ENCODE results near the gene NPC2.
"Not testable (repeated sequence)": the region's sequence is repeated elsewhere in the genome, so short reads cannot be mapped to it uniquely, and the experiment has no call there.

The NPC2 gene

DNA sequence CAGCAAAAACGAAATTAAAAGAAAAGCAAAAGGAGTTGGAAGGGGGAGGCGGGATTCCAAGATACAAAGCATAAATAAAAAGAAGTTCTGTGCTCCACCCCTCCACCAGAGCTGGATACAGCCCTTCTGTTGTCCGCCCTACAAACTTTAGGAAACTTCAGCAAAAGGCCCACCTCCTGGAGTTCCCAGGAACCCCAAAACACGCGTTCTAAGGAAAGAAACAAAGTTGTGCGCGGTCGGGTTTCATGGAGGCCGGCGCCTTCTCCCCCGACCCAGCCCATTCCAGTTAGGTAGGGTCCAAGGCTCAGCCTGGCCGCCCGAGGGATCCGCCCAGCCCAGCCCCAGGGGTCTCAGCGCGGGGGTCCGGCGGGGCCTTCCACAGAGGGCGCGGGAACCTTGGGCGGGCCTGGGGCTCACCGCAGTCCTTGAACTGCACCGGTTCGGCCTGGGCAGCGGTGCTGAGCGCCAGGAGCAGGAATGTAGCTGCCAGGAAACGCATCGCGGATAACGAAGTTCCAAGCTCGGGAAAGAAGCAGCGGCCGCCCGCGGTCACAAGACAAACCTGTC is at the start of gene NPC2:
NPC2 (minus strand) TSS at position 530 of the 567 bp plus-strand sequence; CDS start at position 499, 31 bp downstream.
- no peak for DNase-seq (ENCODE audit: low read depth, low spot score)
- no peaks in the 10 kb centered on the region for H3K27me3 ChIP-seq (ENCODE audit: control insufficient read depth, insufficient read depth, low read length)
- H3K9me3 ChIP-seq (ENCODE audit: control insufficient read depth, insufficient read depth, low read length) = no peaks in the 10 kb centered on the region
- H3K4me1 ChIP-seq (ENCODE audit: control insufficient read depth, insufficient read depth, low read length) = no peaks in the 10 kb centered on the region
- WGBS (ENCODE audit: insufficient coverage, insufficient read length) = no CpG with 5 or more reads among the region's 35 CpGs
- peak within 1 kb of the TSS; percentile 87 for H3K4me3 ChIP-seq (ENCODE audit: low read length)
- H3K27ac ChIP-seq (ENCODE audit: low read length) = no peak within 1 kb of the TSS
- H3K36me3 ChIP-seq (ENCODE audit: control insufficient read depth, insufficient read depth, low read length) = no peaks in the 10 kb centered on the region

DNA sequence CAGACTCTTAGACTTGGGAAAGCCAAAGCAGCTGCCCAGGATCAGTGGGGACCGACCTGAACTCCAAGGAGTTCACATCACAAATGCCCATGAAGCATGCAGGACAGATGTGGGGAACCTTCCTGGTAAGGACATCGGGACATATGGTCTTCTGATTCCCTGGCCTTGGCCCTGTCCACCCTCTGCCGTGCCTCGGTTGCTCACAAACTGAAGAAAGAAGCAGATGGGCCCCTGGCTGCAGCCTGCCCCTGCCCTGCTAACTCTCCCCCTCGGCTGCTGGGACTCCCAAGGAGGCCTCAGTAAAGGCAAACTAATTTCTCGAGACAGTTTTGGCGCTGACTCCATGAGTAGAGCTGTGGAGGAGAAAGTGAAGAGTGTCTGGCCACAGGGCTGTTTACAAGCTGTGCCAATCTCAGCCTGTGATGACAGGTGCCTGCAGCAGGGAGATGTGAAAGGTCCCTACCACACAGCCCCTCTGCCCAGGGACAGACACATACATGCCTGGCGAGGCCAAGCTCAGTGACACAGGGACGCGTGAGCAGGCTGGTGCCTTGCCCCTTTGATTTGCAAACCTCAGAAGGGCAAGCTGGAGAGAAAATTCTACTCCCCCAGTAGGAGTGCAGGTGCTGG is 49.1 kb upstream of the NPC2 start:
- no peak for DNase-seq (ENCODE audit: low read depth, low spot score)
- Histone ChIP-seq H3K4me1 (ENCODE audit: control insufficient read depth, insufficient read depth, low read length) (no peaks in the 10 kb centered on the region), H3K4me3 (ENCODE audit: low read length) (no peak overlapping the region), H3K27me3 (ENCODE audit: control insufficient read depth, insufficient read depth, low read length) (no peaks in the 10 kb centered on the region), H3K9me3 (ENCODE audit: control insufficient read depth, insufficient read depth, low read length) (no peaks in the 10 kb centered on the region), H3K36me3 (ENCODE audit: control insufficient read depth, insufficient read depth, low read length) (no peaks in the 10 kb centered on the region), H3K27ac (ENCODE audit: low read length) (no peak overlapping the region)
- no CpG with 5 or more reads among the region's 10 CpGs for WGBS (ENCODE audit: insufficient coverage, insufficient read length)

DNA sequence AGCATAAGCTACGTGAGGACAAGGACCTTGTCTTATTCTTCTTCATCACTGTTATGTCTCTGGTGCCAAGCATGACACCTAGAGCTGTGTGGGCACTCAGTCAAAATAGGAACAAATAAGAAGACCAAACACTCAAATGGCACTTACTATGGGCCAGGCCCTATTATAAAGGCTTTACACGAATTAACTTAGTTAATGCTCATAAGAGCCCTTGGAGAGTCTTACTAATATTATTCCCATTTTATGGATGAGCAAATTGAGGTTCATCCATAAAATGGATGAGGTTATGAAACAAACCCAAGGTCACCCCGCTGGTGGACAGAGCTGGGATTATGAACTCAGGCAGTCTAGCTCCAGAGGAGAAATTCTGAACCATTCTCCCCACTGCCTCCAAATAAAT is 48.1 kb upstream of the NPC2 start:
- H3K27ac ChIP-seq (ENCODE audit: low read length) = no peak overlapping the region
- H3K4me1 ChIP-seq (ENCODE audit: control insufficient read depth, insufficient read depth, low read length) = no peaks in the 10 kb centered on the region
- DNase-seq (ENCODE audit: low read depth, low spot score) = no peak
- no CpG with 5 or more reads among the region's 3 CpGs for WGBS (ENCODE audit: insufficient coverage, insufficient read length)
- no peaks in the 10 kb centered on the region for H3K36me3 ChIP-seq (ENCODE audit: control insufficient read depth, insufficient read depth, low read length)
- no peaks in the 10 kb centered on the region for H3K27me3 ChIP-seq (ENCODE audit: control insufficient read depth, insufficient read depth, low read length)
- H3K4me3 ChIP-seq (ENCODE audit: low read length) = no peak overlapping the region
- H3K9me3 ChIP-seq (ENCODE audit: control insufficient read depth, insufficient read depth, low read length) = no peaks in the 10 kb centered on the region

DNA sequence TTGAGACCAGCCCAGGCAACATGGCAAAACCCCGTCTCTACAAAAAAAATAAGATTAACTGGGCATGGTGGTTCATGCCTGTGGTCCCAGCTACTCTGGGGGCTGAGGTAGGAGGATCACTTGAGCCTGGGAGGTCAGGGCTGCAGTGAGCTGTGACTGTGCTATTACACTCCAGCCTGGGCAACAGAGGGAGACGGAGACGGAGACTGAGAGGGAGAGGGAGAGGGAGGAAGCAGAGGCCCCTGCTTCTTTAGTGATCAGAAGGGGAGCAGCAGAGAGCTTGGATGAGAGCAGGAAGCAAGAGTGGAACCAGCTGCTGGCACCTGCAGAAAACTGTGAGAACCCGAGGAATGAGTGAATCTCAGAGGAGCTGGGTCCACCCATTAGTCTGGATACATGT is 46.4 kb upstream of the NPC2 start:
- Histone ChIP-seq H3K27ac (ENCODE audit: low read length) (no peak overlapping the region), H3K36me3 (ENCODE audit: control insufficient read depth, insufficient read depth, low read length) (no peaks in the 10 kb centered on the region)
- WGBS (ENCODE audit: insufficient coverage, insufficient read length) = no CpG with 5 or more reads among the region's 4 CpGs

DNA sequence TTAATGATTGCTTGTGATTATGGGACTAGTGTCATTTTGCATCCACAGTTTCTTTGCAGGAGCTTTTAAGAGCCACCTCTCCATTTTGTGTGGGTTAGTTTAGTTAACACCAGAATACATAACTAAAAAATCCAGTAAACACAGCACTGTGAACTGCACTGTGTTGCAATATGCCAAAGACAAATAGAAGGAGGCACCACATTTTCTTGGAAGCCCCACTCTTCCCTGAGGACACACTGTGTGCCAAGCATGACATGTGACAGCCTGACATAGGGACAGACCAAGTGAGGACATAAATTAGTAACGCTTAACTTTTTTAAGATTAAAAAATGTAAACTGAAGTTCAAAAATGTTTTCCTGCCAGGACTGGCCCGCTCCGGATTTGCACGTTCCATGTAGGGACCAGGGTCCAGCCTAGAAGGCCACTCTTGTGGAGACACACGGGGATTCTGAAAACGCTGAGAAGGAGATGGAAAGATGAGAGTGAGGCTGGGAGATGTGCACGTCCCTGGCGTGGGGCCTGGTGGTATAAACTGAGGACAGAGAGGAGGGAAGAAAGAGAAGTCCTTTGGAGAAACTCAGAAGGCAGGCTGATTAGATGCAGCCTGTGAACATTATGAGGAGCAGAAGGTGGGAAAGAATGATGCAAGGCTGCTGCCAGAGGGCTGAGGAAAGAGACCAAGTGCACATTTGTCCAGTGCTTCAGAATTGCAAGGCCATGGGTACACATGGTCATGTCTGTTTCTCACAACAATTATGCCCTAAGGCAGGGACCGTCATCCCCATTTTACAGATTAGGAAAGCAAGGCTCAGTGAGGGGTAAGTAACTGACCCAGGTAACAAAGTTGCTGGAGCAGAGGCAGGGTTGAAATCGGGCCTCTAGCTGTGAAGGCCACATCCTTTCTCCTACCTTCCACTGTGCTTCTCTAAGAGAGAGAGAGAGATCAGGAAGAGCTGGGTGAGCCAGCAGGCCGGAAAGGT is 45.6 kb upstream of the NPC2 start:
- DNase-seq (ENCODE audit: low read depth, low spot score) = no peak
- Histone ChIP-seq H3K4me3 (ENCODE audit: low read length) (no peak overlapping the region), H3K9me3 (ENCODE audit: control insufficient read depth, insufficient read depth, low read length) (no peaks in the 10 kb centered on the region), H3K27ac (ENCODE audit: low read length) (no peak overlapping the region), H3K36me3 (ENCODE audit: control insufficient read depth, insufficient read depth, low read length) (no peaks in the 10 kb centered on the region), H3K4me1 (ENCODE audit: control insufficient read depth, insufficient read depth, low read length) (no peaks in the 10 kb centered on the region), H3K27me3 (ENCODE audit: control insufficient read depth, insufficient read depth, low read length) (no peaks in the 10 kb centered on the region)
- WGBS (ENCODE audit: insufficient coverage, insufficient read length) = no CpG with 5 or more reads among the region's 11 CpGs

More for the DNA sequence above, 46.4 kb upstream of the NPC2 start:
- Histone ChIP-seq H3K9me3 (ENCODE audit: control insufficient read depth, insufficient read depth, low read length) (no peaks in the 10 kb centered on the region), H3K4me1 (ENCODE audit: control insufficient read depth, insufficient read depth, low read length) (no peaks in the 10 kb centered on the region), H3K4me3 (ENCODE audit: low read length) (no peak overlapping the region), H3K27me3 (ENCODE audit: control insufficient read depth, insufficient read depth, low read length) (no peaks in the 10 kb centered on the region)
- no peak for DNase-seq (ENCODE audit: low read depth, low spot score)

DNA sequence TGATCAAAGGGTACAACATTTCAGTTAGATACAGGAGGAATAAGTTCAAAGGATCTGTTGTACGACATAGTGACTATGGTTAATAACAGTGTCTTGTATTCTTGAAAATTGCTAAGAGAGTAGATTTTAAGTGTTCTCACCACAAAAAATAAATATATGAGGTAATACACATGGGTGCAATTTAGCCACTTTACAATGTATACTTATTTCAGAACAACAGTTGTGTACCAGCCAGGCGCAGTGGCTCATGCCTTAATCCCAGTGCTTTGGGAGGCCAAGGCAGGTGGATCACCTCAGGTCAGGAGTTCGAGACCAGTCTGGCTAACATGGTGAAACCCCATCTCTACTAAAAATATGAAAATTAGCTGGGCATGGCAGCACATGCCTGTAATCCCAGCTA is 43.2 kb upstream of the NPC2 start:
- H3K27ac ChIP-seq (ENCODE audit: low read length); H3K27me3 ChIP-seq (ENCODE audit: control insufficient read depth, insufficient read depth, low read length): not testable (repeated sequence)
- no CpG with 5 or more reads among the region's 3 CpGs for WGBS (ENCODE audit: insufficient coverage, insufficient read length)

DNA sequence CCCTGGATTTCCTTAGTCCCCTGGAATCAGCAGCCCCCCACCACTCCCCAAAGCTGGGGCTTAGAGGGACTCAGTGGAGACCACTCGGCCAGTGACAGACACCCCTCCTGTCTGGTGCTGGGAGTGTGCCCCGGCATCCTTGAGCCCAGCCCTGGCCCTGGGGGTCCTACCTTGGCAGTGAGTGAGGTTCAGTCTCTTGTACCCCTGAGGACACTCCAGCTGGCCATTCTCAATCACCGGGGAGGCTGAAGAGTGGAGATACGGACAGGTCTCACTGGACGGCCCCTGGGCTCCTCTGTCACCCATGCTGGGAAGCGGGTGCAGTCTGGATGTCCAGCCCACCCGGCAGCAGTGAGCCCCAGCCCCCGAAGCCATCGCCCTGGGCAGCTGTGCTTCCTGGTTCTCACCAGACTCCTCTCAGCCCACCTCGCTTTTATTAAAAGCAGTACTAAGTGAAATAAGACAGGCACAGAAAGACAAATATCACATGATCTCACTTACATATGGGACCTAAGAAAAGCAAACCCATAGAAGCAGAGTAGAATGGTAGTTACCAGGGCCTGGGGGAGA is 42.7 kb upstream of the NPC2 start:
- no CpG with 5 or more reads among the region's 10 CpGs for WGBS (ENCODE audit: insufficient coverage, insufficient read length)
- Histone ChIP-seq H3K9me3 (ENCODE audit: control insufficient read depth, insufficient read depth, low read length) (no peaks in the 10 kb centered on the region), H3K27me3 (ENCODE audit: control insufficient read depth, insufficient read depth, low read length) (no peaks in the 10 kb centered on the region), H3K4me1 (ENCODE audit: control insufficient read depth, insufficient read depth, low read length) (peaks cover 1% of the 10 kb centered on the region; the same call in 1 of the 2 replicates), H3K27ac (ENCODE audit: low read length) (no peak overlapping the region), H3K4me3 (ENCODE audit: low read length) (no peak overlapping the region), H3K36me3 (ENCODE audit: control insufficient read depth, insufficient read depth, low read length) (0 out of 2 replicates have a peak, but pooled peaks cover 2% of the 10 kb centered on the region)
- no peak for DNase-seq (ENCODE audit: low read depth, low spot score)

More for the DNA sequence above, 43.2 kb upstream of the NPC2 start:
- H3K4me3 ChIP-seq (ENCODE audit: low read length); H3K9me3 ChIP-seq (ENCODE audit: control insufficient read depth, insufficient read depth, low read length); DNase-seq (ENCODE audit: low read depth, low spot score); H3K36me3 ChIP-seq (ENCODE audit: control insufficient read depth, insufficient read depth, low read length); H3K4me1 ChIP-seq (ENCODE audit: control insufficient read depth, insufficient read depth, low read length): not testable (repeated sequence)

DNA sequence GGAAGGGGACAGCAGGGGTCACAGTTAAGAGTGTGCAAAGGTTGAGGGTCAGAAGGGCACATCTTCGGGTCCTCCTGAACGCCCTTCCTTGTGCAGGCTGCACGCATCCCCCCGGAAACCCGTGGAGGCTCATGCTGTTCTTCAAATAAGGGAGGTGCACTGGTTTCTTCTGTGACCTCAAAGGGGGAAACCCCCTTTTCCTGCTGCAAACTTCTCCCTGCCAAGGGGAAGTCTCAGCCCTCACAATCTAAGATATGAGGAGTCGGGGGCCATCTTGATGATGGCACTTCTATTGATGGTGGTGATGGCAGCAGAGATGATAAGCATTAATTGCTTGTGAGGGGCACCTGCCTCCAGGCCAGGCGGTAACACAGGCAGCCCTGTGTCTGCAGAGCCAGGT is 40.5 kb upstream of the NPC2 start:
- WGBS (ENCODE audit: insufficient coverage, insufficient read length) = no CpG with 5 or more reads among the region's 7 CpGs
- Histone ChIP-seq H3K36me3 (ENCODE audit: control insufficient read depth, insufficient read depth, low read length) (0 out of 2 replicates have a peak, but pooled peaks cover 2% of the 10 kb centered on the region), H3K27ac (ENCODE audit: low read length) (no peak overlapping the region), H3K4me1 (ENCODE audit: control insufficient read depth, insufficient read depth, low read length) (peaks cover 1% of the 10 kb centered on the region; the same call in 1 of the 2 replicates), H3K9me3 (ENCODE audit: control insufficient read depth, insufficient read depth, low read length) (no peaks in the 10 kb centered on the region), H3K27me3 (ENCODE audit: control insufficient read depth, insufficient read depth, low read length) (no peaks in the 10 kb centered on the region), H3K4me3 (ENCODE audit: low read length) (no peak overlapping the region)
- DNase-seq (ENCODE audit: low read depth, low spot score) = no peak

DNA sequence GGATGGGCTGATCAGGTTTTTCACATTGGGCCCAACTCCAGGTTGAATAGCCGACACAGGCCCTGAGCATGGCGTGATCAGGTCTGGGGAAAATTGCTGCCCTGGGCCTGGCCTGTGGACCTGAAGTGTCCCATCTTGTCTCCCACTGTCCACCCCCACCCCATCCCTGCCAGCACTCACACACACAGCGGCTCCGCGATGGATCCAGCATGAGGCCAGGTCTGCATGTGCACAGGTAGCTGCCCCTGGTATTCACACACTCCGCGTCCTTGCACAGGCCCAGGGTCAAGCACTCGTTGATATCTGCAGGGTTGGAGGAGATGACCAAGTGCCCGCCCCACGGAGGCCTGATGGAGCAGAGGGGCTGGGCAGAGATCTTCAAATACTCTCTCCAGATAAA is 39.1 kb upstream of the NPC2 start:
- WGBS (ENCODE audit: insufficient coverage, insufficient read length) = no CpG with 5 or more reads among the region's 10 CpGs
- Histone ChIP-seq H3K4me3 (ENCODE audit: low read length) (no peak overlapping the region), H3K27ac (ENCODE audit: low read length) (no peak overlapping the region), H3K27me3 (ENCODE audit: control insufficient read depth, insufficient read depth, low read length) (no peaks in the 10 kb centered on the region), H3K4me1 (ENCODE audit: control insufficient read depth, insufficient read depth, low read length) (peaks cover 1% of the 10 kb centered on the region; the same call in 1 of the 2 replicates), H3K36me3 (ENCODE audit: control insufficient read depth, insufficient read depth, low read length) (0 out of 2 replicates have a peak, but pooled peaks cover 2% of the 10 kb centered on the region), H3K9me3 (ENCODE audit: control insufficient read depth, insufficient read depth, low read length) (no peaks in the 10 kb centered on the region)
- no peak for DNase-seq (ENCODE audit: low read depth, low spot score)

DNA sequence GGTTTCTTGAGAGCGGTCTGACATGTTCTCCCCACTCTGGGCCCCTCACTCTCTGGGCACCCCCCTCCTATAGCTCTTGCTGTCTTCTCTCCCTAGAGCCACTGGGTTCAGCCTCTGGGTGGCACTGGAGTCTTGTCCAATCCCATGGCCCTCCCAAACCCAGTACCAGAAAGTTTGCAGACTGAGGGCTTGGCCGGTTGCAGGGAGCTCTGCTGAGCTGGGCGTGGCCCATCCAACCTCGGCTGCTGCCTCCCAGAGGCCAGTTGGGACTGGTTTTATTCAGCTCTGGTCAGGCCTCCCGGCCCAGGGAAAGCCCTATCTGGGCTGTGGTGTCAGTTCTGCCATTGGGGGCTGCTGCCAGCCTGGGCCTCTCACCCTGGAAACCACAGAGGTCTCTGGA is 38.4 kb upstream of the NPC2 start:
- no CpG with 5 or more reads among the region's 5 CpGs for WGBS (ENCODE audit: insufficient coverage, insufficient read length)
- peak; percentile 33 for DNase-seq (ENCODE audit: low read depth, low spot score)
- Histone ChIP-seq H3K9me3 (ENCODE audit: control insufficient read depth, insufficient read depth, low read length) (no peaks in the 10 kb centered on the region), H3K4me1 (ENCODE audit: control insufficient read depth, insufficient read depth, low read length) (peaks cover 1% of the 10 kb centered on the region; the same call in 1 of the 2 replicates), H3K27ac (ENCODE audit: low read length) (no peak overlapping the region), H3K27me3 (ENCODE audit: control insufficient read depth, insufficient read depth, low read length) (no peaks in the 10 kb centered on the region), H3K36me3 (ENCODE audit: control insufficient read depth, insufficient read depth, low read length) (0 out of 2 replicates have a peak, but pooled peaks cover 2% of the 10 kb centered on the region), H3K4me3 (ENCODE audit: low read length) (no peak overlapping the region)
